PFSK-1 (cell line): Measurements from ENCODE around the gene PHC2.
A peak's percentile ranks its signal among the peaks of the same experiment; 100 is the strongest.

Source experiments
- FOXP2 ChIP-seq: optimal IDR thresholded peaks from 2 replicates; pipeline ENCODE3; 2011; ENCODE audit warnings: borderline replicate concordance, control low read depth, inconsistent platforms; ENCODE audit not compliant: insufficient read depth; ENCODE audit errors: extremely low read length, extremely low read depth
- POLR2AphosphoS5 ChIP-seq: IDR thresholded peaks from 2 replicates; pipeline ENCODE4 v1.6.1; 2012; ENCODE audit warnings: low read depth, mild to moderate bottlenecking, control low read depth, low read length, moderate library complexity
- REST ChIP-seq, 2 experiments: IDR thresholded peaks; 2 replicates each; pipeline versions ENCODE4 v1.6.1 to v1.8.0; 2011 to 2012; ENCODE audit warnings: low read depth in 2 of 2, low read length in 2 of 2, control low read depth in 1 of 2, inconsistent platforms in 1 of 2, mild to moderate bottlenecking in 1 of 2, moderate library complexity in 1 of 2; ENCODE audit not compliant: insufficient read depth in 1 of 2
- SIN3A ChIP-seq: IDR thresholded peaks from 2 replicates; pipeline ENCODE4 v1.6.1; 2012; ENCODE audit warnings: mild to moderate bottlenecking, low read length, moderate library complexity, borderline replicate concordance; ENCODE audit not compliant: insufficient read depth
- TAF1 ChIP-seq: IDR thresholded peaks from 2 replicates; pipeline ENCODE4 v1.6.1; 2012; ENCODE audit warnings: low read length, control low read depth, borderline replicate concordance; ENCODE audit not compliant: insufficient read depth

PHC2 gene

GRCh38 chr1:33349081-33349759 lies 81.7 kb downstream of the PHC2 start:
- TF ChIP-seq POLR2AphosphoS5 = no peak; the same call in 1 of the 2 replicates
- TF ChIP-seq TAF1 = no peak
- peak; percentile 4 for TF ChIP-seq FOXP2
- TF ChIP-seq REST (IDR thresholded peaks at IDR 0.05; ENCODE audit: insufficient read depth in 1 of 2, low read depth in 2 of 2, low read length in 2 of 2) = no peak
- TF ChIP-seq SIN3A = no peak; the same call in 1 of the 2 replicates

- no peak for TF ChIP-seq POLR2AphosphoS5
- no peak for TF ChIP-seq TAF1
Observed at GRCh38 chr1:33348676-33349080, 82.2 kb downstream of the PHC2 start.

GRCh38 chr1:33348194-33348593 lies 82.7 kb downstream of the PHC2 start:
- TF ChIP-seq TAF1 (peak; percentile 49; the same call in 1 of the 2 replicates), POLR2AphosphoS5 (no peak)

- TF ChIP-seq SIN3A = no peak
Observed at GRCh38 chr1:33347650-33347992, 83.3 kb downstream of the PHC2 start.

GRCh38 chr1:33346927-33347649 lies 83.8 kb downstream of the PHC2 start:
- TF ChIP-seq FOXP2 (no peak), SIN3A (peak; percentile 78; the same call in 1 of the 2 replicates), POLR2AphosphoS5 (peak; percentile 66; the same call in 1 of the 2 replicates), REST (IDR thresholded peaks at IDR 0.05; ENCODE audit: insufficient read depth in 1 of 2, low read depth in 2 of 2, low read length in 2 of 2) (peak in 1 of 2 experiments; percentile 63; a peak in 2 of 4 replicates), TAF1 (peak; percentile 71; the same call in 1 of the 2 replicates)

- no peak for TF ChIP-seq SIN3A
- TF ChIP-seq REST (IDR thresholded peaks at IDR 0.05; ENCODE audit: insufficient read depth in 1 of 2, low read depth in 2 of 2, low read length in 2 of 2) = no peak
- TF ChIP-seq POLR2AphosphoS5 = no peak
- TF ChIP-seq TAF1 = no peak
- no peak for TF ChIP-seq FOXP2
Observed at GRCh38 chr1:33346533-33346926, 84.4 kb downstream of the PHC2 start.
